ENCODE measurements around the gene PITPNC1.

The PITPNC1 gene

DNA sequence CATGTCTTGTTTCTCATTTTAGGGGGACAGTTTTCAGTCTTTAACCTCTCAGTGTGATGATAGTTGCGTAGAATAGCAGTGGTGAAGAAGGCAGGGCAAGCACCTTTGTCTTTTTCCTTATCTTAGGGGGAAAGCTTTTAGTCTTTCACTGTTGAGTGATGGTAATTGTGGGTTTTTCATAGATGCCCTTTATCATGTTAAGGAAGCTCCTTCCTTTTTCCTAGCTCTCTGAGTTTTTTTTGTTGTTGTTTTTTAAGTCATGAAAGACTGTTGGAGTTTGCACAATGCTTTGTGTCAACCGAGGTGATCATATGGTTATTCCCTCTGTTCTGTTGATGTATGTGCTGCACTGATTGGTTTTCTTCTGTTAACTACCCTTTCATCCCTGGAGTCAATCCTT, 356.4 kb downstream of the PITPNC1 start:
- no peak for DNase-seq (ENCODE audit: low read depth)

DNA sequence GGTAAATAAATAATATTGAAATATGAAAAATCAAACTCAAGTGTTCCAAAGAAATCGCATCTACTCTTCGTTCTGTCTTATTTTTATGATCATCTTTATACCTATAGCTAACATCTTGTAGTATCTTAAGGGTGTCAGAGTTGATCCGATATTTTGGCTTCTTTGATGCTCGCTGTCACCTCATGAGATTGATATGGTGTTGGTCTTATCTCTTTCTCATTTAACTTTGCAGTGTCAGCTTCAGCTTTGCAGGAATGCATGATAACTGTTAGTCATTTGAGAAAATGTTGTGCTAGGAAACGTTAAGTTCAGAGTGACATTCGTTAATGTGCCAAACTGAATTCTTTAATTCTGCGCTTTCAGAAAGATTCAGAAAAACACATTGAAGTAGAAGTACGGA, 360.1 kb downstream of the PITPNC1 start:
- no peak for DNase-seq (ENCODE audit: low read depth)

DNA sequence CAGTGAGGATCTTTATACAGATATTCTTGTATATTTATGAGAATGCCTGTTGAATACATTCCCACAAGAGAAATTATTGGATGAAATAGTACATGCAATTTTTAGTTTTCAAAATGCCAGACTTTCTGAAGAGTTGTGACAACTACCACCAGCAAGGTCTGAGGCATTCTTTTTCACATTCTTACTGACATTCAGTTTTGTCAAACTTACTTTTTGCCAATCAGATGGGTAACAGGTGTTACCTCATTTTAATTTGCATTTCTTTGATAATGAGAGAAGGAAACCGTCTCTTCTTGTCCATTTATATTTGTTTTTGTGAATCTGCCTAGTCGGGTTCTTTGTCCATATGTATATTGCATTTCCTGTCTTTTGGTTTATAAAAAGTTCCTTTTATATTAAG, 364.9 kb downstream of the PITPNC1 start:
- DNase-seq (ENCODE audit: low read depth): no peak
